ENCODE measurements around the gene HOXA7. TPM values are rescaled to one million over a fixed set of nuclear protein-coding genes. Genes with fewer than 3 reads are reported as not detected.

The HOXA7 gene
- total and polyA plus RNA-seq, 2 of the 8 experiments (the other 6 are each of a cell fraction or from before 2014, with no cell fraction given) = 0.03 TPM; not detected in 1

GRCh38 chr7:27111042-27111750 lies 45.3 kb downstream of the HOXA7 start:
- peak overlapping the region; percentile 72; the same call in 1 of the 2 replicates for H2BK15ac ChIP-seq (ENCODE audit: low read length)
- CTCF ChIA-PET (ENCODE audit: partially characterized antibody) = interaction anchor here (0.8 to 4.1 kb wide), 14 partner anchors 8 to 959 kb away, joined by 3 to 14 read pairs (median 4); partner anchors contain the start of genes HOXA5, HOXA7 and NFE2L3
- WGBS, 2 experiments (ENCODE audit: extremely low coverage in 1 of 2, insufficient coverage in 1 of 2, insufficient read length in 1 of 2, insufficient replicate concordance in 2 of 2, low coverage in 1 of 2, low lambda C conversion rate in 2 of 2, missing lambda C conversion rate in 1 of 2) = 13% methylated on average over 6 of the region's 6 CpGs; no CpG with 5 or more reads in 1 of the 2 experiments

More at GRCh38 chr7:27111042-27111750, 45.3 kb downstream of the HOXA7 start:
- Histone ChIP-seq H3K4me2 (ENCODE audit: insufficient read depth in 1 of 2, low read depth in 2 of 2, low read length in 2 of 2) (peak overlapping the region in 1 of 2 experiments; percentile 51; a peak in 2 of 4 replicates), H2AK5ac (ENCODE audit: low read depth, low read length) (no peak overlapping the region), H3K9ac (replicated peaks in 1 of 4; ENCODE audit: extremely low read depth in 1 of 4, low read depth in 3 of 4, low read length in 3 of 4) (no peak overlapping the region), H3K23me2 (ENCODE audit: low read depth, low read length) (no peaks in the 10 kb centered on the region), H3K4me1 (replicated peaks in 1 of 4; ENCODE audit: control insufficient read depth in 3 of 4, insufficient read depth in 4 of 4, low read length in 3 of 4) (peaks cover 0 to 22% (median 8%) of the 10 kb centered on the region in 4 experiments; a peak in 5 of 7 replicates), H4K20me1 (replicated peaks in 1 of 2; ENCODE audit: control insufficient read depth in 1 of 2, insufficient read depth in 2 of 2, low read length in 2 of 2) (peaks cover 26 to 32% of the 10 kb centered on the region in 2 experiments), H3K23ac (ENCODE audit: insufficient read length) (no peak overlapping the region), H3K56ac (replicated peaks; ENCODE audit: insufficient read length, low read depth, low read length) (no peak overlapping the region), H3K18ac (ENCODE audit: extremely low read depth, low read length) (no peak overlapping the region), H4K91ac (replicated peaks; ENCODE audit: insufficient read length, low read length) (no peak overlapping the region), H3K9me3 (ENCODE audit: insufficient read depth in 2 of 2, low read depth in 1 of 2, low read length in 1 of 2) (no peaks in the 10 kb centered on the region), H4K8ac (ENCODE audit: extremely low read depth, insufficient read depth, low read length) (no peak overlapping the region), H3K27me3 (replicated peaks in 1 of 4; ENCODE audit: control insufficient read depth in 3 of 4, extremely low read depth in 1 of 4, insufficient read depth in 3 of 4, low read length in 3 of 4) (peaks cover 93 to 98% (median 97%) of the 10 kb centered on the region in 4 experiments), H2BK5ac (ENCODE audit: low read depth, low read length) (no peak overlapping the region), H3K79me2 (ENCODE audit: control insufficient read depth in 1 of 2, insufficient read depth in 2 of 2, low read length in 2 of 2) (no peaks in the 10 kb centered on the region), H3K79me1 (ENCODE audit: low read depth, low read length) (no peaks in the 10 kb centered on the region), H3K36me3 (ENCODE audit: control insufficient read depth in 2 of 4, insufficient read depth in 4 of 4, low read length in 3 of 4) (peaks cover 0 to 3% (median 0%) of the 10 kb centered on the region in 4 experiments; a peak in 2 of 8 replicates), H2BK20ac (ENCODE audit: low read length) (no peak overlapping the region), H3K14ac (ENCODE audit: insufficient read length) (no peak overlapping the region), H3K4ac (replicated peaks; ENCODE audit: insufficient read length, low read depth, low read length) (no peak overlapping the region), H2BK12ac (ENCODE audit: low read depth, low read length) (no peak overlapping the region), H3K4me3 (ENCODE audit: extremely low read depth in 1 of 4, insufficient read depth in 2 of 4, low read depth in 3 of 4, low read length in 4 of 4) (peak overlapping the region in 1 of 4 experiments; percentile 46; a peak in 2 of 8 replicates), H2AFZ (ENCODE audit: low read length) (no peak overlapping the region), H4K5ac (ENCODE audit: insufficient read length, low read depth, low read length) (no peak overlapping the region), H3K27ac (ENCODE audit: low read depth, low read length) (no peak overlapping the region), H2BK120ac (replicated peaks; ENCODE audit: low read depth, low read length) (no peak overlapping the region)
- DNase-seq (ENCODE audit: low read depth in 1 of 2, low spot score in 2 of 2) = no peak
- no peak for FAIRE-seq
- TF ChIP-seq SUZ12 (IDR thresholded peaks at IDR 0.05; ENCODE audit: low read length) (peak; percentile 30; the same call in 1 of the 2 replicates), EP300 (IDR thresholded peaks at IDR 0.05; ENCODE audit: borderline replicate concordance in 1 of 2, low read depth in 2 of 2, low read length in 2 of 2) (no peak), BACH1 (IDR thresholded peaks at IDR 0.05; ENCODE audit: low read length) (no peak), RNF2 (IDR thresholded peaks at IDR 0.05; ENCODE audit: borderline replicate concordance, low read depth, low read length, missing control alignments, poor library complexity, severe bottlenecking) (peak; percentile 95), SIN3A (conservative IDR thresholded peaks at IDR 0.05 in 1 of 2, IDR thresholded peaks at IDR 0.05 in 1 of 2; ENCODE audit: low read depth in 1 of 2, low read length in 2 of 2) (no peak), CREB1 (IDR thresholded peaks at IDR 0.05) (no peak), RAD21 (IDR thresholded peaks at IDR 0.05 in 1 of 2, conservative IDR thresholded peaks at IDR 0.05 in 1 of 2; ENCODE audit: low read depth in 2 of 2, low read length in 2 of 2) (no peak), FOSL1 (IDR thresholded peaks at IDR 0.05; ENCODE audit: insufficient read depth, low read depth, low read length) (no peak), MAX (IDR thresholded peaks at IDR 0.05) (no peak), CBX8 (IDR thresholded peaks at IDR 0.05; ENCODE audit: borderline replicate concordance, low read depth, low read length) (peak; percentile 85; the same call in 1 of the 2 replicates)
- POLR2A ChIA-PET (ENCODE audit: partially characterized antibody) = interaction anchor here (0.7 kb wide), 1 partner anchor 14 kb away, joined by 3 read pairs; no protein-coding TSS in a partner anchor

Measured in H1 (cell line).